GM12875 (cell line): ENCODE results near the gene ANKRD13A.

ENCODE experiments used
- H3K4me3 ChIP-seq: one replicate; pipeline ENCODE4 v1.5.1; 2011; ENCODE audit warnings: low read depth, low read length, control low read depth
- CTCF ChIP-seq: IDR thresholded peaks from 2 replicates; pipeline ENCODE4 v1.5.1; 2011; ENCODE audit warnings: low read depth, mild to moderate bottlenecking, control low read depth, inconsistent platforms, low read length, moderate library complexity, borderline replicate concordance; ENCODE audit not compliant: insufficient read depth

Gene ANKRD13A

DNA sequence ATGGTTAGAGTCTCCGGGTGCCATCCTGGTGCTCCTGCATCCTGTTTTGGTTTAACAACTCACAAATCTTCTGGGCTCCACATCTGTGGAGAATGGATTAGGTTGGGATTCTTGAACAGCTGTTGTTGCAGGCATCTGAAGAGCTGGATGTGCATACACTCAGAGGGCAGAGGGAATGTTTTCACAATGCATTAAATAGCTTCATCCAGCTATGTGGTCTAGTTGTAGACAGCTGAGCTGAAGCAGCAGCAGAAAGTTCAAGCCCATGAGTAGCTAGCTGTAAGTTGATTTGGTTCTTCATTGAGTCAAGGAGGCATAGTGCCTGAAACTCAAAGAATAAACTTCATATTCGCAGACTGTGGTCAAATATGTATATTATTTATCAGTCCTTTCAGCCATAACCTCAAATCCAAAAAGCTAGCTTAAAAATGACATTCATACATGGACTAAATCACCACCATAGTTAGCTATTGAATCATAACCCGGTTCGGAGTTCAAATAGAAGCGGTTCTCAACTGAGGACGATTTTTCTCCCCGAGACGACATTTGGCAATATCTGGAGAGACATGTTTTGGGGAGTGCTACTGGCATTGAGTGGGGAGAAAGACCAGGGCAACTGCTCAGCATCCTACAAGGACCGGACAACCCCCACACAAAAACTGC is 858 bp upstream of the ANKRD13A start:
- peak overlapping the region; percentile 82 for H3K4me3 ChIP-seq
- no peak for TF ChIP-seq CTCF

GRCh38 chr12:109999649-109999971 is 380 bp downstream of the ANKRD13A start:
- peak overlapping the region; percentile 82 for H3K4me3 ChIP-seq
- no peak for TF ChIP-seq CTCF

GRCh38 chr12:109999983-110000505 is 814 bp downstream of the ANKRD13A start:
- H3K4me3 ChIP-seq = peak overlapping the region; percentile 82
- TF ChIP-seq CTCF = no peak

- TF ChIP-seq CTCF = no peak
- no peak overlapping the region for H3K4me3 ChIP-seq
Observed at GRCh38 chr12:110001596-110001995, 2.4 kb downstream of the ANKRD13A start.

GRCh38 chr12:110002676-110003515 is 3.7 kb downstream of the ANKRD13A start:
- H3K4me3 ChIP-seq = no peak overlapping the region
- no peak for TF ChIP-seq CTCF

- no peak for TF ChIP-seq CTCF
- no peak overlapping the region for H3K4me3 ChIP-seq
Observed at GRCh38 chr12:110004598-110004997, 5.4 kb downstream of the ANKRD13A start.
